HepG2 (cell line): ENCODE data around the gene OR2W3. TPM values are rescaled to one million over a fixed set of nuclear protein-coding genes. Genes with fewer than 3 reads are reported as not detected.

ENCODE experiments used
- ATAC-seq: fragments of 200-7000 bp; cut with Tn5 transposase; 3 replicates; pipeline ENCODE4 v1.9.1; 2020; ENCODE audit warnings: mild to moderate bottlenecking, moderate library complexity
- BruUV-seq: library from RNA; stranded (reverse); fragments of 400-500 nt; replicated peaks from 2 replicates; lab custom pipeline; 2021; lab: Mats Ljungman, UMichigan
- CTCF ChIA-PET: fragments of 300-600 bp; formaldehyde crosslinking; extraction: SDS; loops from one replicate; lab custom pipeline; 2021; ENCODE audit warnings: low total read pairs, inconsistent platforms, low intra/inter-chr PET ratio; lab: Yijun Ruan, JAX
- POLR2A ChIA-PET: fragments of 350-600 bp; sonication (Branson Sonifier 250); formaldehyde crosslinking; loops from one replicate; lab custom pipeline; 2020; ENCODE audit warnings: antibody characterized with exemption, inconsistent platforms; lab: Yijun Ruan, JAX
- DNase-seq: peaks from one replicate; pipeline ENCODE4 v3.0.0-alpha.2; 2015; ENCODE audit warnings: low spot score
- FAIRE-seq: peaks from 3 replicates; lab custom pipeline; 2011; peaks lifted over from hg19 to GRCh38; lab: Jason Lieb, UNC
- H2AFZ ChIP-seq: one replicate; pipeline ENCODE4 v1.6.1; 2011; ENCODE audit warnings: low read length, inconsistent platforms
- H3K27ac ChIP-seq: fragments of 300-600 bp; 3 replicates; pipeline ENCODE4 v1.8.0; 2011; ENCODE audit warnings: mixed run types, mild to moderate bottlenecking, mixed read lengths, low read length, inconsistent platforms; ENCODE audit not compliant: insufficient read depth; ENCODE audit errors: extremely low read length
- H3K27me3 ChIP-seq, 2 experiments: fragments of 200-600 bp in 1 of 2; 2 replicates in 1 of 2; 3 replicates in 1 of 2; pipeline versions ENCODE4 v1.6.0 to v1.8.0; 2011; ENCODE audit warnings: low read length in 2 of 2, mild to moderate bottlenecking in 2 of 2, moderate library complexity in 2 of 2, inconsistent platforms in 1 of 2; ENCODE audit not compliant: insufficient read depth in 2 of 2, control insufficient read depth in 1 of 2
- H3K36me3 ChIP-seq, 2 experiments: fragments of 200-600 bp in 1 of 2; replicated peaks in 1 of 2; 2 replicates in 1 of 2; 3 replicates in 1 of 2; pipeline versions ENCODE4 v1.5.1 to v1.8.0; 2011; ENCODE audit warnings: low read length in 2 of 2, inconsistent platforms in 1 of 2; ENCODE audit not compliant: insufficient read depth in 2 of 2, control insufficient read depth in 1 of 2
- H3K4me1 ChIP-seq: 2 replicates; pipeline ENCODE4 v1.5.1; 2012; ENCODE audit warnings: low read length, inconsistent platforms; ENCODE audit not compliant: insufficient read depth
- H3K4me2 ChIP-seq: 2 replicates; pipeline ENCODE4 v1.6.0; 2011; ENCODE audit warnings: low read depth, low read length, inconsistent platforms
- H3K4me3 ChIP-seq, 3 experiments: fragments of 200-600 bp in 1 of 3; sonication (generic), shearing (Covaris generic) in 1 of 3; replicated peaks in 1 of 3; 2 replicates each; pipeline ENCODE4 v1.5.1; 2011 to 2016; ENCODE audit warnings: low read length in 3 of 3, inconsistent platforms in 2 of 3, low read depth in 2 of 3, mild to moderate bottlenecking in 2 of 3, control low read depth in 1 of 3, mixed read lengths in 1 of 3; ENCODE audit not compliant: insufficient read depth in 1 of 3
- H3K79me2 ChIP-seq: one replicate; pipeline ENCODE4 v1.6.1; 2011; ENCODE audit warnings: low read length, inconsistent platforms; ENCODE audit not compliant: insufficient read depth
- H3K9ac ChIP-seq: 2 replicates; pipeline ENCODE4 v1.6.0; 2011; ENCODE audit warnings: mild to moderate bottlenecking, low read depth, low read length, inconsistent platforms; ENCODE audit not compliant: insufficient read depth
- H3K9me3 ChIP-seq: 2 replicates; pipeline ENCODE4 v1.5.1; 2012; ENCODE audit warnings: mild to moderate bottlenecking, low read length
- H4K20me1 ChIP-seq: 2 replicates; pipeline ENCODE4 v1.6.0; 2011; ENCODE audit warnings: inconsistent platforms, mild to moderate bottlenecking, low read length, moderate library complexity; ENCODE audit not compliant: insufficient read depth
- ISX ChIP-seq: sonication (generic); formaldehyde crosslinking; conservative IDR thresholded peaks from 2 replicates; pipeline ENCODE4 v1.5.0; 2020; ENCODE audit warnings: missing genetic modification reagents
- SNAI1 ChIP-seq: sonication (generic); formaldehyde crosslinking; IDR thresholded peaks from 2 replicates; pipeline ENCODE4 v1.5.0; 2020; ENCODE audit warnings: mild to moderate bottlenecking, missing genetic modification reagents, borderline replicate concordance
- TRIM24 ChIP-seq: sonication (generic); formaldehyde crosslinking; IDR thresholded peaks from 2 replicates; pipeline ENCODE4 v1.8.0; 2022; ENCODE audit warnings: mild to moderate bottlenecking, missing genetic modification reagents
- ZNF572 ChIP-seq: sonication (generic); formaldehyde crosslinking; IDR thresholded peaks from 2 replicates; pipeline ENCODE4 v1.5.1; 2020; ENCODE audit warnings: mild to moderate bottlenecking, missing genetic modification reagents
- ZNF772 ChIP-seq: sonication (generic); formaldehyde crosslinking; IDR thresholded peaks from 2 replicates; pipeline ENCODE4 v1.5.0; 2020; ENCODE audit warnings: mild to moderate bottlenecking, missing genetic modification reagents
- WGBS: methylation state at CpG from one replicate; pipeline ENCODE4 v1.1.6; 2017; ENCODE audit warnings: low lambda C conversion rate; 5-methylcytosine and 5-hydroxymethylcytosine counted together
- in situ Hi-C: cut with HindIII; loops from 2 replicates; pipeline ENCODE4 v1.10.0; 2017; ENCODE audit warnings: low pct_unique_long_range_greater_than_20kb; ENCODE audit not compliant: extremely low pct_ligation_motif_present
- intact Hi-C: fragments of 100-400 bp; cut with micrococcal nuclease; formaldehyde crosslinking; loops from one replicate; pipeline ENCODE4 v1.10.0; 2022; ENCODE audit not compliant: unreplicated experiment
- polyA plus RNA-seq, 8 experiments: library from polyadenylated mRNA; depleted of rRNA in 3 of 8; stranded (reverse) in 7 of 8; unstranded in 1 of 8; fragments of >200 nt; fragmentation: Illumina TruSeq in 4 of 8; extraction: Trizol in 4 of 8; gene quantifications; 2 replicates each; pipeline versions ENCODE4 v1.2.1 to v1.2.3, GENCODE V29; 2011 to 2016; ENCODE audit warnings: low read depth in 4 of 8, missing spikeins in 1 of 8, mixed read lengths in 1 of 8; ENCODE audit not compliant: insufficient read depth in 1 of 8
- total RNA-seq, 5 experiments: library from RNA; depleted of rRNA; stranded (reverse); fragments of >200 nt; fragmentation: Illumina TruSeq; extraction: Trizol; gene quantifications; 2 replicates each; pipeline ENCODE4 v1.2.3, GENCODE V29; 2016; ENCODE audit warnings: low read depth in 1 of 5
- TF ChIP-seq, protein P1 (sequence below): IDR thresholded peaks from 2 replicates; pipeline ENCODE4 v1.6.1; 2016
- TF ChIP-seq, protein P2 (sequence below): IDR thresholded peaks from 2 replicates; pipeline ENCODE4 v1.6.1; 2016; ENCODE audit warnings: missing genetic modification reagents, missing compliant biosample characterization
- TF ChIP-seq, protein P3 (sequence below): sonication (generic); formaldehyde crosslinking; IDR thresholded peaks from 2 replicates; pipeline ENCODE4 v1.9.0; 2021; ENCODE audit warnings: missing genetic modification reagents, borderline replicate concordance
- TF ChIP-seq, protein P4 (sequence below): IDR thresholded peaks from 2 replicates; pipeline ENCODE4 v1.6.1; 2016; ENCODE audit warnings: mild to moderate bottlenecking, missing biosample characterization, missing genetic modification reagents
- TF ChIP-seq, protein P5 (sequence below): sonication (generic); formaldehyde crosslinking; IDR thresholded peaks from 2 replicates; pipeline ENCODE4 v1.4.0; 2020; ENCODE audit warnings: mild to moderate bottlenecking, missing genetic modification reagents

OR2W3 gene
- total and polyA plus RNA-seq, 2 of the 13 experiments (the other 11 are each of a cell fraction or from before 2014, with no cell fraction given) = not detected

DNA sequence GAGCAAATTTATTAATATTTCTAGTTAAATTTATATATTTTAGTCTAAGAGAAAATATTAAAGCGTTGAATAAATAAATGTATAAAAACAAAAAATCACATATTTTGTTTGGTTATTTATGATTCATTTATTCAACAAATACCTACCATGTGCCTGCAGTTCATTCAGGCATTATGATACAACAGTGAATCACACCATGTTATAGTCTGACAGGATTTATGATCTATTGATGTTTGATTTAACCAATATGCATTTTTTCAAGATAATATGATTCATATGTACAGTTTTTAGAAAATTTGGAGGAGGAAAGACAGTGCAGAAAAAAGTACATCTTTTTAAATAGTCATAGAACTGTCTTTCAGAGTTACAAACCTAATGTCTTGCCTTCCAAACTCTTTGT, 45.8 kb upstream of the OR2W3 start:
- Histone ChIP-seq H3K4me2 (no peak overlapping the region), H3K9ac (no peak overlapping the region), H2AFZ (no peak overlapping the region), H3K4me1 (no peaks in the 10 kb centered on the region), H3K79me2 (no peaks in the 10 kb centered on the region), H3K9me3 (no peaks in the 10 kb centered on the region), H4K20me1 (no peaks in the 10 kb centered on the region), H3K36me3 (no peaks in the 10 kb centered on the region), H3K27me3 (no peaks in the 10 kb centered on the region; a peak in 1 of 5 replicates), H3K27ac (no peak overlapping the region), H3K4me3 (no peak overlapping the region)
- FAIRE-seq (no peak), ATAC-seq (no peak), DNase-seq (no peak)
- in situ Hi-C loops (no loop called here), intact Hi-C loops (no loop called here)
- ChIA-PET POLR2A (no interaction called here), CTCF (no interaction called here)
- BruUV-seq = no TSS peak
- TF ChIP-seq, protein P1, sequence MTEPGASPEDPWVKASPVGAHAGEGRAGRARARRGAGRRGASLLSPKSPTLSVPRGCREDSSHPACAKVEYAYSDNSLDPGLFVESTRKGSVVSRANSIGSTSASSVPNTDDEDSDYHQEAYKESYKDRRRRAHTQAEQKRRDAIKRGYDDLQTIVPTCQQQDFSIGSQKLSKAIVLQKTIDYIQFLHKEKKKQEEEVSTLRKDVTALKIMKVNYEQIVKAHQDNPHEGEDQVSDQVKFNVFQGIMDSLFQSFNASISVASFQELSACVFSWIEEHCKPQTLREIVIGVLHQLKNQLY (CRISPR knock-in tag) = no peak
- TF ChIP-seq, protein P2, sequence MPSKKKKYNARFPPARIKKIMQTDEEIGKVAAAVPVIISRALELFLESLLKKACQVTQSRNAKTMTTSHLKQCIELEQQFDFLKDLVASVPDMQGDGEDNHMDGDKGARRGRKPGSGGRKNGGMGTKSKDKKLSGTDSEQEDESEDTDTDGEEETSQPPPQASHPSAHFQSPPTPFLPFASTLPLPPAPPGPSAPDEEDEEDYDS = no peak
- no peak for TF ChIP-seq ISX (CRISPR knock-in tag)
- TF ChIP-seq SNAI1 (CRISPR knock-in tag) = no peak
- TF ChIP-seq, protein P3, sequence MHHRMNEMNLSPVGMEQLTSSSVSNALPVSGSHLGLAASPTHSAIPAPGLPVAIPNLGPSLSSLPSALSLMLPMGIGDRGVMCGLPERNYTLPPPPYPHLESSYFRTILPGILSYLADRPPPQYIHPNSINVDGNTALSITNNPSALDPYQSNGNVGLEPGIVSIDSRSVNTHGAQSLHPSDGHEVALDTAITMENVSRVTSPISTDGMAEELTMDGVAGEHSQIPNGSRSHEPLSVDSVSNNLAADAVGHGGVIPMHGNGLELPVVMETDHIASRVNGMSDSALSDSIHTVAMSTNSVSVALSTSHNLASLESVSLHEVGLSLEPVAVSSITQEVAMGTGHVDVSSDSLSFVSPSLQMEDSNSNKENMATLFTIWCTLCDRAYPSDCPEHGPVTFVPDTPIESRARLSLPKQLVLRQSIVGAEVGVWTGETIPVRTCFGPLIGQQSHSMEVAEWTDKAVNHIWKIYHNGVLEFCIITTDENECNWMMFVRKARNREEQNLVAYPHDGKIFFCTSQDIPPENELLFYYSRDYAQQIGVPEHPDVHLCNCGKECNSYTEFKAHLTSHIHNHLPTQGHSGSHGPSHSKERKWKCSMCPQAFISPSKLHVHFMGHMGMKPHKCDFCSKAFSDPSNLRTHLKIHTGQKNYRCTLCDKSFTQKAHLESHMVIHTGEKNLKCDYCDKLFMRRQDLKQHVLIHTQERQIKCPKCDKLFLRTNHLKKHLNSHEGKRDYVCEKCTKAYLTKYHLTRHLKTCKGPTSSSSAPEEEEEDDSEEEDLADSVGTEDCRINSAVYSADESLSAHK = no peak
- TF ChIP-seq ZNF572 (CRISPR knock-in tag) = no peak
- TF ChIP-seq TRIM24 = no peak
- no peak for TF ChIP-seq ZNF772 (CRISPR knock-in tag)
- TF ChIP-seq, protein P4, sequence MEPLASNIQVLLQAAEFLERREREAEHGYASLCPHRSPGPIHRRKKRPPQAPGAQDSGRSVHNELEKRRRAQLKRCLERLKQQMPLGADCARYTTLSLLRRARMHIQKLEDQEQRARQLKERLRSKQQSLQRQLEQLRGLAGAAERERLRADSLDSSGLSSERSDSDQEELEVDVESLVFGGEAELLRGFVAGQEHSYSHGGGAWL (CRISPR knock-in tag) = no peak
- TF ChIP-seq, protein P5, sequence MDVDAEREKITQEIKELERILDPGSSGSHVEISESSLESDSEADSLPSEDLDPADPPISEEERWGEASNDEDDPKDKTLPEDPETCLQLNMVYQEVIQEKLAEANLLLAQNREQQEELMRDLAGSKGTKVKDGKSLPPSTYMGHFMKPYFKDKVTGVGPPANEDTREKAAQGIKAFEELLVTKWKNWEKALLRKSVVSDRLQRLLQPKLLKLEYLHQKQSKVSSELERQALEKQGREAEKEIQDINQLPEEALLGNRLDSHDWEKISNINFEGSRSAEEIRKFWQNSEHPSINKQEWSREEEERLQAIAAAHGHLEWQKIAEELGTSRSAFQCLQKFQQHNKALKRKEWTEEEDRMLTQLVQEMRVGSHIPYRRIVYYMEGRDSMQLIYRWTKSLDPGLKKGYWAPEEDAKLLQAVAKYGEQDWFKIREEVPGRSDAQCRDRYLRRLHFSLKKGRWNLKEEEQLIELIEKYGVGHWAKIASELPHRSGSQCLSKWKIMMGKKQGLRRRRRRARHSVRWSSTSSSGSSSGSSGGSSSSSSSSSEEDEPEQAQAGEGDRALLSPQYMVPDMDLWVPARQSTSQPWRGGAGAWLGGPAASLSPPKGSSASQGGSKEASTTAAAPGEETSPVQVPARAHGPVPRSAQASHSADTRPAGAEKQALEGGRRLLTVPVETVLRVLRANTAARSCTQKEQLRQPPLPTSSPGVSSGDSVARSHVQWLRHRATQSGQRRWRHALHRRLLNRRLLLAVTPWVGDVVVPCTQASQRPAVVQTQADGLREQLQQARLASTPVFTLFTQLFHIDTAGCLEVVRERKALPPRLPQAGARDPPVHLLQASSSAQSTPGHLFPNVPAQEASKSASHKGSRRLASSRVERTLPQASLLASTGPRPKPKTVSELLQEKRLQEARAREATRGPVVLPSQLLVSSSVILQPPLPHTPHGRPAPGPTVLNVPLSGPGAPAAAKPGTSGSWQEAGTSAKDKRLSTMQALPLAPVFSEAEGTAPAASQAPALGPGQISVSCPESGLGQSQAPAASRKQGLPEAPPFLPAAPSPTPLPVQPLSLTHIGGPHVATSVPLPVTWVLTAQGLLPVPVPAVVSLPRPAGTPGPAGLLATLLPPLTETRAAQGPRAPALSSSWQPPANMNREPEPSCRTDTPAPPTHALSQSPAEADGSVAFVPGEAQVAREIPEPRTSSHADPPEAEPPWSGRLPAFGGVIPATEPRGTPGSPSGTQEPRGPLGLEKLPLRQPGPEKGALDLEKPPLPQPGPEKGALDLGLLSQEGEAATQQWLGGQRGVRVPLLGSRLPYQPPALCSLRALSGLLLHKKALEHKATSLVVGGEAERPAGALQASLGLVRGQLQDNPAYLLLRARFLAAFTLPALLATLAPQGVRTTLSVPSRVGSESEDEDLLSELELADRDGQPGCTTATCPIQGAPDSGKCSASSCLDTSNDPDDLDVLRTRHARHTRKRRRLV (CRISPR knock-in tag) = no peak
- WGBS = 5% methylated on average over 1 of the region's 1 CpG
